ENCODE measurements around the gene SLC35B2. TPM values are rescaled to one million over a fixed set of nuclear protein-coding genes. Genes with fewer than 3 reads are reported as not detected.

SLC35B2 gene
- total and polyA plus RNA-seq, 10 of the 15 experiments (the other 5 are each of a cell fraction or from before 2014, with no cell fraction given), result 11.3 to 45.4 (median 33.8) TPM

- 0 out of 2 replicates have a peak, but pooled peaks have one; percentile 60 for TF ChIP-seq YY1 (IDR thresholded peaks at IDR 0.05; ENCODE audit: low read depth, low read length)
- TF ChIP-seq TCF3 (IDR thresholded peaks at IDR 0.05; ENCODE audit: borderline replicate concordance, insufficient read depth, low read depth, low read length), result peak; percentile 93
Observed at GRCh38 chr6:44268095-44268628, 10.8 kb upstream of the SLC35B2 start (continued).

GRCh38 chr6:44267252-44267651 lies 9.9 kb upstream of the SLC35B2 start:
- no peaks in the 10 kb centered on the region for H3K9me3 ChIP-seq (replicated peaks; ENCODE audit: control insufficient read depth, insufficient read depth, low read length)
- ChIA-PET CTCF (interaction anchor here (0.6 to 6.3 kb wide), 33 partner anchors 7 to 638 kb away, joined by 3 to 163 read pairs (median 5); partner anchors contain the start of genes AARS2, CDC5L, GTPBP2 and SLC35B2), POLR2A (interaction anchor here (0.7 to 1.7 kb wide), 5 partner anchors 11 to 95 kb away, joined by 3 to 6 read pairs (median 3); partner anchors contain the start of gene SLC35B2), RAD21 (ENCODE audit: unreplicated experiment) (interaction anchor here (0.9 to 4.2 kb wide), 13 partner anchors 9 to 171 kb away, joined by 3 to 36 read pairs (median 5); partner anchors contain the start of genes CDC5L and HSP90AB1), SMC1A (ENCODE audit: uncharacterized antibody, unreplicated experiment) (interaction anchor here (0.9 to 4.6 kb wide), 14 partner anchors 10 to 191 kb away, joined by 3 to 79 read pairs (median 5); partner anchors contain the start of genes AARS2 and CDC5L)
- no peaks in the 10 kb centered on the region; a peak in 1 of 4 replicates for H3K36me3 ChIP-seq (ENCODE audit: control insufficient read depth in 2 of 2, insufficient read depth in 2 of 2, low read length in 1 of 2)
- peaks cover 29% of the 10 kb centered on the region for H3K4me1 ChIP-seq (ENCODE audit: control insufficient read depth, insufficient read depth, low read length)
- intact Hi-C loops (cut with micrococcal nuclease; ENCODE audit: unreplicated experiment) (no loop called here), in situ Hi-C loops (cut with MboI) (loop anchor here (5.0 kb wide), 1 partner anchor 70 kb away; no protein-coding TSS in a partner anchor)
- H3K4me3 ChIP-seq, result no peak overlapping the region
- BruUV-seq (replicated peaks), result no TSS peak
- no peaks in the 10 kb centered on the region for H4K20me1 ChIP-seq (ENCODE audit: control insufficient read depth, insufficient read depth)
- H3K27ac ChIP-seq (ENCODE audit: control insufficient read depth, insufficient read depth), result no peak overlapping the region
- no peak overlapping the region for H3K9ac ChIP-seq (ENCODE audit: control insufficient read depth, insufficient read depth, low read length)
- WGBS (ENCODE audit: insufficient coverage, insufficient replicate concordance, low lambda C conversion rate, missing lambda C conversion rate), result 64% methylated on average over 10 of the region's 10 CpGs
- peaks cover 33% of the 10 kb centered on the region for H3K79me2 ChIP-seq (ENCODE audit: control insufficient read depth, insufficient read depth, low read length)
- DNase-seq (ENCODE audit: low read depth, low spot score) (no peak), ATAC-seq (no peak), FAIRE-seq (no peak)
- no peak overlapping the region; the same call in 1 of the 2 replicates for H3K4me2 ChIP-seq (ENCODE audit: control insufficient read depth, insufficient read depth)
- no peak overlapping the region for H2AFZ ChIP-seq (ENCODE audit: control insufficient read depth, low read depth, low read length)
- peaks cover 4 to 8% of the 10 kb centered on the region in 2 experiments; a peak in 3 of 4 replicates for H3K27me3 ChIP-seq (replicated peaks in 1 of 2; ENCODE audit: control insufficient read depth in 2 of 2, insufficient read depth in 2 of 2, low read length in 1 of 2)
- no peak for TF ChIP-seq USF1 (IDR thresholded peaks at IDR 0.05; ENCODE audit: borderline replicate concordance, extremely low read length, insufficient read depth, low read depth, low read length)
- no peak for TF ChIP-seq ZNF384 (IDR thresholded peaks at IDR 0.05; ENCODE audit: borderline replicate concordance, low read depth, low read length)
- TF ChIP-seq BHLHE40 (IDR thresholded peaks at IDR 0.05; ENCODE audit: borderline replicate concordance in 1 of 2, low read depth in 2 of 2, low read length in 1 of 2), result no peak
- no peak for TF ChIP-seq PBX3 (IDR thresholded peaks at IDR 0.05; ENCODE audit: insufficient replicate concordance, low read depth, low read length)
- TF ChIP-seq ESRRA (IDR thresholded peaks at IDR 0.05; ENCODE audit: low read length), result no peak
- TF ChIP-seq GATAD2B (conservative IDR thresholded peaks at IDR 0.05; ENCODE audit: low read depth), result no peak
- TF ChIP-seq CBFB (IDR thresholded peaks at IDR 0.05; ENCODE audit: low read depth), result no peak
- no peak for TF ChIP-seq PML (IDR thresholded peaks at IDR 0.05; ENCODE audit: low read length)
- TF ChIP-seq HSF1 (IDR thresholded peaks at IDR 0.05; ENCODE audit: low read depth, low read length), result no peak
- no peak for TF ChIP-seq USF2 (IDR thresholded peaks at IDR 0.05; ENCODE audit: borderline replicate concordance, low read depth, low read length)
- TF ChIP-seq KDM1A (IDR thresholded peaks at IDR 0.05; ENCODE audit: borderline replicate concordance), result no peak
- no peak for TF ChIP-seq HDAC6 (IDR thresholded peaks at IDR 0.05; ENCODE audit: unreplicated experiment)
- no peak for TF ChIP-seq ZNF217 (IDR thresholded peaks at IDR 0.05)
- no peak for TF ChIP-seq ZBED1 (IDR thresholded peaks at IDR 0.05; ENCODE audit: borderline replicate concordance)

All from GM12878 (cell line).